ENCODE results near the gene WAS. TPM values are rescaled to one million over a fixed set of nuclear protein-coding genes. Genes with fewer than 3 reads are reported as not detected.

WAS gene
- total RNA-seq, 2 experiments from 2014 or later: 81.6 to 81.9 TPM

- no peak for TF ChIP-seq CTCF (IDR thresholded peaks at IDR 0.05)
- H3K36me3 Mint-ChIP-seq (ENCODE audit: low read depth): peaks cover 32% of the 10 kb centered on the region
- ChIA-PET CTCF (no interaction called here), POLR2A (interaction anchor here (0.8 kb wide), 1 partner anchor 9 kb away, joined by 3 read pairs; no protein-coding TSS in a partner anchor)
- peaks cover 22% of the 10 kb centered on the region for H3K4me1 Mint-ChIP-seq (ENCODE audit: low read depth)
- intact Hi-C loops (cut with micrococcal nuclease): no loop called here
- no peaks in the 10 kb centered on the region for H3K9me3 Mint-ChIP-seq
- no peak for DNase-seq
- no peak overlapping the region for H3K27ac Mint-ChIP-seq
- H3K4me3 Mint-ChIP-seq: no peak overlapping the region
- no peaks in the 10 kb centered on the region for H3K27me3 Mint-ChIP-seq
- ATAC-seq: no peak
Observed at GRCh38 chrX:48700951-48701653, 17.5 kb downstream of the WAS start.

DNA sequence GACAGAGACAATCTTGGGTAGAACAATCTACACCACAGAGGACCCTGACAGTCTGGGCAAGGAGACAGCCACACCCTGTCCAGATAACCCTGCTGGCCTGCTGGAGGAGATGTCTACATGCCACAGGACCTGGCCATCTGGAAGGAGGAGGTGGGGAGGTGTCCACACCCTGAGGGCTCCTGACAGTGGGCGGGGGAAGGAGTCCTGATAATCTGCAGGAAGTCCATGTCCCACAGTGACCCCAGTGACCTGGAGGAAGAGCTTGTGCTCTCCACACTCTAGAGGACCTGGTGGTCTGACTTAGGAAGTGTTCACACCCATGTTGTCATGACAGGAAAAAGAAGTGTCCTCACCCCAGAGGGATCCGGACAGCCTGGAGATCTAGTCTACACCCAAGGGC is 18.4 kb downstream of the WAS start:
- ChIA-PET POLR2A (no interaction called here), CTCF (no interaction called here)
- no peak for TF ChIP-seq CTCF (IDR thresholded peaks at IDR 0.05)
- H3K36me3 Mint-ChIP-seq (ENCODE audit: low read depth): peaks cover 40% of the 10 kb centered on the region
- ATAC-seq (no peak), DNase-seq (no peak)
- H3K4me3 Mint-ChIP-seq: no peak overlapping the region
- H3K9me3 Mint-ChIP-seq: no peaks in the 10 kb centered on the region
- intact Hi-C loops (cut with micrococcal nuclease): no loop called here
- H3K27ac Mint-ChIP-seq: no peak overlapping the region
- H3K4me1 Mint-ChIP-seq (ENCODE audit: low read depth): peaks cover 21% of the 10 kb centered on the region
- H3K27me3 Mint-ChIP-seq: no peaks in the 10 kb centered on the region

GRCh38 chrX:48702716-48703115 is 19.1 kb downstream of the WAS start:
- intact Hi-C loops (cut with micrococcal nuclease): no loop called here
- Mint-ChIP-seq H3K27me3 (no peaks in the 10 kb centered on the region), H3K4me1 (ENCODE audit: low read depth) (peaks cover 14% of the 10 kb centered on the region), H3K9me3 (no peaks in the 10 kb centered on the region), H3K4me3 (no peak overlapping the region), H3K27ac (no peak overlapping the region), H3K36me3 (ENCODE audit: low read depth) (peaks cover 40% of the 10 kb centered on the region)
- CTCF ChIA-PET: no interaction called here
- no peak for TF ChIP-seq CTCF (IDR thresholded peaks at IDR 0.05)
- POLR2A ChIA-PET: no interaction called here
- ATAC-seq: no peak
- no peak for DNase-seq

- intact Hi-C loops (cut with micrococcal nuclease): no loop called here
- ChIA-PET CTCF (no interaction called here), POLR2A (interaction anchor here (1.7 kb wide), 1 partner anchor 11 kb away, joined by 4 read pairs; no protein-coding TSS in a partner anchor)
- DNase-seq: no peak
- Mint-ChIP-seq H3K4me3 (no peak overlapping the region), H3K27ac (no peak overlapping the region), H3K36me3 (ENCODE audit: low read depth) (peaks cover 44% of the 10 kb centered on the region), H3K9me3 (no peaks in the 10 kb centered on the region), H3K27me3 (no peaks in the 10 kb centered on the region), H3K4me1 (ENCODE audit: low read depth) (peaks cover 11% of the 10 kb centered on the region)
- ATAC-seq: no peak
- TF ChIP-seq CTCF (IDR thresholded peaks at IDR 0.05): no peak
Observed at GRCh38 chrX:48703228-48703627, 19.6 kb downstream of the WAS start.

- H3K27me3 Mint-ChIP-seq: no peaks in the 10 kb centered on the region
- ATAC-seq: no peak
- no peaks in the 10 kb centered on the region for H3K9me3 Mint-ChIP-seq
- TF ChIP-seq CTCF (IDR thresholded peaks at IDR 0.05): no peak
- intact Hi-C loops (cut with micrococcal nuclease): no loop called here
- no peak for DNase-seq
- H3K4me1 Mint-ChIP-seq (ENCODE audit: low read depth): peaks cover 10% of the 10 kb centered on the region
- CTCF ChIA-PET: no interaction called here
- H3K36me3 Mint-ChIP-seq (ENCODE audit: low read depth): peaks cover 44% of the 10 kb centered on the region
- POLR2A ChIA-PET: interaction anchor here (1.7 kb wide), 1 partner anchor 10 kb away, joined by 4 read pairs; no protein-coding TSS in a partner anchor
- no peak overlapping the region for H3K4me3 Mint-ChIP-seq
- no peak overlapping the region for H3K27ac Mint-ChIP-seq
Observed at GRCh38 chrX:48703642-48704481, 20.3 kb downstream of the WAS start.

All from activated CD8-positive, alpha-beta T cell treated with anti-CD3 and anti-CD28 coated beads for 36 hours (primary cell).